ENCODE results near the gene RAB11FIP4. TPM values are rescaled to one million over a fixed set of nuclear protein-coding genes. Genes with fewer than 3 reads are reported as not detected.

Gene RAB11FIP4
- total RNA-seq, 1 donor from 2014 or later = 1.0 TPM

DNA sequence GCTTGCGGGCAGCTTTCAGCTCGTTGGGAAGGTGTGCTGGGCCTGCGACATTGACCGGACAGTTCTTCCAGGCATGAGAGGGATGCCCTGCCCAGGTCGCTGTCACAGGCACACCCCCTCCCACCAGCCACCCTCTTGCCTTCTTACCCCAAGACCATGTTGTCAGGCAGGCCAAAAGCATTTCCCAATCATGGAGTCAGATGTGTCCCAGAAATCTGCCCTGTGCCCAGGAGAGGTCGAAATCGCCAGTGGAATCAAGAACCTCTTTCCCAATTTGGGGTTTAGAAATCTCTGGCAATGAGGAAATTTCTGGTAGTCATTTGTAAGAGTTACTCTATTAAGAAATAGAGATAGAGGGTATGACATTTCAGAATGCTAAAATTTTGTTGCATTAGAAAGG is 177.1 kb downstream of the RAB11FIP4 start:
- Histone ChIP-seq H3K9me3 (ENCODE audit: control insufficient read depth in 3 of 3, low read length in 3 of 3) (no peaks in the 10 kb centered on the region), H3K27me3 (ENCODE audit: control insufficient read depth in 3 of 3, insufficient read depth in 3 of 3, low read length in 3 of 3) (no peaks in the 10 kb centered on the region), H3K27ac (ENCODE audit: low read depth, low read length) (peak overlapping the region; percentile 23), H3K4me3 (ENCODE audit: low read length in 3 of 3) (no peak overlapping the region), H3K36me3 (ENCODE audit: control insufficient read depth in 3 of 3, insufficient read depth in 3 of 3, low read length in 3 of 3) (no peaks in the 10 kb centered on the region), H3K9ac (ENCODE audit: low read depth in 1 of 3, low read length in 3 of 3) (peak overlapping the region in 1 of 3 donors; percentile 45), H3K4me1 (ENCODE audit: control insufficient read depth in 3 of 3, insufficient read depth in 3 of 3, low read length in 3 of 3) (peaks cover 39 to 54% (median 50%) of the 10 kb centered on the region in 3 donors)

DNA sequence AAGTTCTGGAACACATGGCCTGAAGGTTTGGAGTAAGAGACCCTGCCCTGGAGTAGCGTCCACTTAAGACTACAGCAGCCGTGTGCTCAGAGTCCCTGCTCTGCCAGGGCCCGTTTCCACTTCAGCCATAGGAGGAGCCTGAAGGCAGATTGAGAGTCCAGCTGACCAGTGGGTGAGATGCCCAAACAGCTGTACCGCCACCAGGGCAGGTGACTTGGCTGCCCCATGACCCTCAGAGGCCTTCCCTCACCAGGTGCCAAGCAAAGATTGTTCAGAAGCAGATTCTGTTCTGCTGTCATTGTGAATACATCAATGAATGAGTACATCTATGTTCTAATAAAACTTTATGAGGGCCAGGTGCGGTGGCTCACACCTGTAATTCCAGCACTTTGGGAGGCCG is 178.8 kb downstream of the RAB11FIP4 start:
- no peaks in the 10 kb centered on the region for H3K9me3 ChIP-seq (ENCODE audit: control insufficient read depth in 3 of 3, low read length in 3 of 3)
- H3K36me3 ChIP-seq (ENCODE audit: control insufficient read depth in 3 of 3, insufficient read depth in 3 of 3, low read length in 3 of 3) = no peaks in the 10 kb centered on the region
- no peak overlapping the region for H3K9ac ChIP-seq (ENCODE audit: low read depth in 1 of 3, low read length in 3 of 3)
- H3K4me1 ChIP-seq (ENCODE audit: control insufficient read depth in 3 of 3, insufficient read depth in 3 of 3, low read length in 3 of 3) = peaks cover 32 to 47% (median 40%) of the 10 kb centered on the region in 3 donors
- H3K4me3 ChIP-seq (ENCODE audit: low read length in 3 of 3) = no peak overlapping the region
- no peaks in the 10 kb centered on the region for H3K27me3 ChIP-seq (ENCODE audit: control insufficient read depth in 3 of 3, insufficient read depth in 3 of 3, low read length in 3 of 3)
- peak overlapping the region; percentile 69 for H3K27ac ChIP-seq (ENCODE audit: low read depth, low read length)

DNA sequence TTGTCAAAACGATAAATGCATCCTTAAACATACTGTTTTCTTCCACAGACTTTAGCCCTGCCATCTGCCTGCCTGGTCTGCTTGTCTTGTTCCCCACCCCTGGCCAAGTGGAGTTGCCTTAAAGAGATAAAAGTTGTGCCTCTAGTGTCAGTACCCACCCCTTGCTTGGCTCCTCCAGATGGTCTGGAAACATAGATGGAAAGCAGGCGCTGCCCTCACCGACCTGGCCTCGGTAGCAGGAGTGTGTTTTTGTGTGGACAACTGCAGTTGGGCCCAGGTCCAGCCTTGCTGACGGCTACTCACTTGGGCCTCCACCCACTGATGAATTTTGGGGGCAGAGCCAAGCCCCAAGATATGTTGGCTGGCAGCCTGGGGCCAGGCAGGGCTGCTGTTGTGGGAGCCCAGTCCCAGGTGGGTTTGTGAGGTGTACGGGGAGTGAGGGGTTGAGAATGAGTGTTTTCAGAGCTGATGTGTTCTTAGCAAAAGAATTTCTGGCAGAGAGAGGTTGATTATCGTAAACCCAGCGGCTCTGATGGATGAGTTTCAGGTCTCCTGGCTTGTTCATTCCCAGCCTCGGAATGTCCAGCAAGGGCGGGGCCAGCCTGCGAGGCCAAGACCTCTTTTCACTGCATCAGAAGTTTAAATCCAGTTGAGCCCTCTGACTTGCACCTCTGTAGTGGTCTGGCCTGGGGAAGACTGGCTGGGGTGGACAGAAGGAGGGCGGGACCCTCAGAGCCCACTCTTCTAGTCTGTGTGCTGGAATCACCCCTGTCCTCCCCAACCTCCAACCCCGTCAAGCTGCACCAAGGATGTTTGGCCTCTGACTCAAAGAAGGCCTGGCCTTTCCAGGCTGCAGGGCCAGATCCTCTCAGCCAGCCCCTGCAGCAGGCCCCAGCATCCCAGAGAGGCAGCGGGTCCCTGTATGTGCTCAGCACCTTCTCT is 179.7 kb downstream of the RAB11FIP4 start:
- Histone ChIP-seq H3K9ac (ENCODE audit: low read depth in 1 of 3, low read length in 3 of 3) (peak overlapping the region in 2 of 3 donors; percentile 12 to 28), H3K27me3 (ENCODE audit: control insufficient read depth in 3 of 3, insufficient read depth in 3 of 3, low read length in 3 of 3) (no peaks in the 10 kb centered on the region), H3K27ac (ENCODE audit: low read depth, low read length) (peak overlapping the region; percentile 69), H3K36me3 (ENCODE audit: control insufficient read depth in 3 of 3, insufficient read depth in 3 of 3, low read length in 3 of 3) (no peaks in the 10 kb centered on the region), H3K9me3 (ENCODE audit: control insufficient read depth in 3 of 3, low read length in 3 of 3) (no peaks in the 10 kb centered on the region), H3K4me1 (ENCODE audit: control insufficient read depth in 3 of 3, insufficient read depth in 3 of 3, low read length in 3 of 3) (peaks cover 26 to 38% (median 36%) of the 10 kb centered on the region in 3 donors), H3K4me3 (ENCODE audit: low read length in 3 of 3) (peak overlapping the region in 1 of 3 donors; percentile 7)

DNA sequence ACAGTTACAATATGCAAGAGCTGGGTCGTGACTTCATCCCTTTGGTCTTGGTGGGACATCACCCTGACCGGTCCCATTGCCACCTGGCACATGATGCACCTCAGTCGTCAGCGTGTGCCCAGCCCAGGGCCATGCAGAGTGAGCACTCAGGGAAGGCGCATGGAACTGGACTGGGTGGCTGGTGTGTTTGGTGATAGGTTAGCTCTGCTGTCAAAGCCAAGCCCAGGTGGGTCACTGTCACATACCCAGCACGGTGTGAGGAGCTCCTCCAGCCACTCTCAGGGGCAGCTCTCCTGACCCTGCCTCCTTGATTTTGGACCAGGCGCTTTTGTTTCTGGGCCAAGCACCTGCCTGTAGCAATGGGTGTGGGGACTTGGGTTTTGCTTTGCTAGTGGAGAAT is 180.9 kb downstream of the RAB11FIP4 start:
- peaks cover 26 to 36% (median 30%) of the 10 kb centered on the region in 3 donors for H3K4me1 ChIP-seq (ENCODE audit: control insufficient read depth in 3 of 3, insufficient read depth in 3 of 3, low read length in 3 of 3)
- H3K9me3 ChIP-seq (ENCODE audit: control insufficient read depth in 3 of 3, low read length in 3 of 3) = no peaks in the 10 kb centered on the region
- no peaks in the 10 kb centered on the region for H3K27me3 ChIP-seq (ENCODE audit: control insufficient read depth in 3 of 3, insufficient read depth in 3 of 3, low read length in 3 of 3)
- no peak overlapping the region for H3K9ac ChIP-seq (ENCODE audit: low read depth in 1 of 3, low read length in 3 of 3)
- H3K4me3 ChIP-seq (ENCODE audit: low read length in 3 of 3) = no peak overlapping the region
- peak overlapping the region; percentile 69 for H3K27ac ChIP-seq (ENCODE audit: low read depth, low read length)
- H3K36me3 ChIP-seq (ENCODE audit: control insufficient read depth in 3 of 3, insufficient read depth in 3 of 3, low read length in 3 of 3) = no peaks in the 10 kb centered on the region

DNA sequence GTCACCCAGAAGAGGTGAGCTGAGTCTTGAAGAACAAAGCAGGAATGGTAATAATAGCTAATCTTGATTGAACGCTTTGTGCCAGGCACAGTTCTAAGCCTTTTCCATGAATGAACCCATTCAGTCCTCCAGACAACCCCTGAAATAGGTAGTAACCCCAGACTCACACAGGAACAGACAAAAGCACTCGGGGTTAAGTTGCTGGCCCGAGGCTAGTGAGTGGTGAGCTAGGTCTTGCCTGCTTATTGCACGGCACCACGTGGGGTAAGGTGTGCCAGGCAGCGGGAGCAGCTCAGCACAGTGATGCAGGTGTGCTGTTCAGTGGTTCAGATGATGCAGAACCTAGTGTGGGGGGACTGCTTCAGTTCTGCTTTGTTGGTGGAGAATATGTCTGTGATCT is 181.6 kb downstream of the RAB11FIP4 start:
- Histone ChIP-seq H3K27ac (ENCODE audit: low read depth, low read length) (no peak overlapping the region), H3K27me3 (ENCODE audit: control insufficient read depth in 3 of 3, insufficient read depth in 3 of 3, low read length in 3 of 3) (no peaks in the 10 kb centered on the region), H3K4me1 (ENCODE audit: control insufficient read depth in 3 of 3, insufficient read depth in 3 of 3, low read length in 3 of 3) (peaks cover 22 to 31% (median 30%) of the 10 kb centered on the region in 3 donors), H3K9ac (ENCODE audit: low read depth in 1 of 3, low read length in 3 of 3) (no peak overlapping the region), H3K4me3 (ENCODE audit: low read length in 3 of 3) (no peak overlapping the region), H3K9me3 (ENCODE audit: control insufficient read depth in 3 of 3, low read length in 3 of 3) (no peaks in the 10 kb centered on the region), H3K36me3 (ENCODE audit: control insufficient read depth in 3 of 3, insufficient read depth in 3 of 3, low read length in 3 of 3) (no peaks in the 10 kb centered on the region)

DNA sequence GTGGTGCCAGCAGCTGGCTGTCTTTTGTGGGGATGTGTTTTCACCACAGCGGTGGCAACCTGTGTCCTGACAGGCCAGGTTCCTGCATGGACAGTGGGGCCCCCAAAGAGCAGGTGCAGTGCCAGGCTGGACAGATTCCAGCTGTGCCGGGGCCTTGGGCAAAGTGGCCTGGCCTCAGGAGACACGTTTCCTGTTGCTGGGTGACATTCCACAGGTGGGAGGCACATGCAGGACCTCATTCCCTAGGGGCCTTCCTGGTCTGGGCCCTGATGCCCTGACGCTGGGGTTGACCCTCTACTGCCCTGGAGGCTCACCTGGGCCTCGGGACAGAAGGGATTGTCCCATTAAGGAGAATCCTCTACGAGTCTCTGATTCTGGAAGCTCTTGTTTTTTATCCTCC is 182.4 kb downstream of the RAB11FIP4 start:
- Histone ChIP-seq H3K4me3 (ENCODE audit: low read length in 3 of 3) (no peak overlapping the region), H3K27ac (ENCODE audit: low read depth, low read length) (no peak overlapping the region), H3K4me1 (ENCODE audit: control insufficient read depth in 3 of 3, insufficient read depth in 3 of 3, low read length in 3 of 3) (peaks cover 20 to 30% (median 25%) of the 10 kb centered on the region in 3 donors), H3K36me3 (ENCODE audit: control insufficient read depth in 3 of 3, insufficient read depth in 3 of 3, low read length in 3 of 3) (no peaks in the 10 kb centered on the region), H3K9ac (ENCODE audit: low read depth in 1 of 3, low read length in 3 of 3) (no peak overlapping the region), H3K27me3 (ENCODE audit: control insufficient read depth in 3 of 3, insufficient read depth in 3 of 3, low read length in 3 of 3) (no peaks in the 10 kb centered on the region), H3K9me3 (ENCODE audit: control insufficient read depth in 3 of 3, low read length in 3 of 3) (no peaks in the 10 kb centered on the region)

DNA sequence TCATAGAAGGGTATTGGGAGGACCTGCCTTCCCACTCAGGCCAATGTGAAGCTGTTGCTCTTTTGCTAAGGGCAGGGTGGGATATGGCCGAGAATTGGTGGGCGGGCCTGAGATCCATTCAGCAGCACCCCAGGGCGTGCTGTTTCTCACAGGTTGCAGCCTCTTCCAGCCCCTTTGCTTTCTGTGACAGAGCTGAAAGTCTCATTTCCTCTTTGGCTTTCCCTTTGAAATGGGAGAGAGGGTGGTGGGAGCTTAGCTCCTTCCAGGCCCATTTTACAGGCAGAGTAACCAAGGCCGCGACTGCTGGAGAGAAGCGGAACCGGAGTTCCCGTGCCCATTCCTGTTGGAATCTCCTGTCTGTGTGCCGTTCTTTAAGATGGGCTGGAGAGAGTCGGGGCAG is 183.0 kb downstream of the RAB11FIP4 start:
- H3K27me3 ChIP-seq (ENCODE audit: control insufficient read depth in 3 of 3, insufficient read depth in 3 of 3, low read length in 3 of 3) = no peaks in the 10 kb centered on the region
- no peaks in the 10 kb centered on the region for H3K36me3 ChIP-seq (ENCODE audit: control insufficient read depth in 3 of 3, insufficient read depth in 3 of 3, low read length in 3 of 3)
- no peak overlapping the region for H3K27ac ChIP-seq (ENCODE audit: low read depth, low read length)
- H3K4me1 ChIP-seq (ENCODE audit: control insufficient read depth in 3 of 3, insufficient read depth in 3 of 3, low read length in 3 of 3) = peaks cover 20 to 26% (median 25%) of the 10 kb centered on the region in 3 donors
- no peak overlapping the region for H3K4me3 ChIP-seq (ENCODE audit: low read length in 3 of 3)
- H3K9me3 ChIP-seq (ENCODE audit: control insufficient read depth in 3 of 3, low read length in 3 of 3) = no peaks in the 10 kb centered on the region
- no peak overlapping the region for H3K9ac ChIP-seq (ENCODE audit: low read depth in 1 of 3, low read length in 3 of 3)

DNA sequence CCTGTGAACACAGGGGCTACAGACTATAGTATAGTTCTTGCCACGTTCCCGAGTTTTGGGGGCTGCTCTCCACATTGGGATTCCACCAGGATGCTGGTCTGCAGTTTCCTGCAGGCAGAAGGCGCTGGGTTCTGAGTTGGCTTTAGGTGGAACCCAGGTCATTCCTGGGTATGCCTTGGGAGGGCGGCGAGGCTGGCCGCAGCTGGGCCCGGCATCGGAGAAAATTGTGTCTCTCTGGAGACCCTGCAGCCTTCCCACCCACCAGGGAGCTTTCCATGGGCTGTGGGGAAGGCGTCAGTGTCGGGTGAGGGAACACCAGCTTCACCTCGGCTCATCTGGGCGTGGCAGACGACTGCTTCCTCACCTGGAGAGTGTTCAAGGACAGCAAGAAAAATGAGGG is 183.6 kb downstream of the RAB11FIP4 start:
- Histone ChIP-seq H3K4me1 (ENCODE audit: control insufficient read depth in 3 of 3, insufficient read depth in 3 of 3, low read length in 3 of 3) (peaks cover 20 to 25% (median 20%) of the 10 kb centered on the region in 3 donors), H3K4me3 (ENCODE audit: low read length in 3 of 3) (no peak overlapping the region), H3K27me3 (ENCODE audit: control insufficient read depth in 3 of 3, insufficient read depth in 3 of 3, low read length in 3 of 3) (no peaks in the 10 kb centered on the region), H3K36me3 (ENCODE audit: control insufficient read depth in 3 of 3, insufficient read depth in 3 of 3, low read length in 3 of 3) (no peaks in the 10 kb centered on the region), H3K9ac (ENCODE audit: low read depth in 1 of 3, low read length in 3 of 3) (no peak overlapping the region), H3K27ac (ENCODE audit: low read depth, low read length) (no peak overlapping the region), H3K9me3 (ENCODE audit: control insufficient read depth in 3 of 3, low read length in 3 of 3) (no peaks in the 10 kb centered on the region)

DNA sequence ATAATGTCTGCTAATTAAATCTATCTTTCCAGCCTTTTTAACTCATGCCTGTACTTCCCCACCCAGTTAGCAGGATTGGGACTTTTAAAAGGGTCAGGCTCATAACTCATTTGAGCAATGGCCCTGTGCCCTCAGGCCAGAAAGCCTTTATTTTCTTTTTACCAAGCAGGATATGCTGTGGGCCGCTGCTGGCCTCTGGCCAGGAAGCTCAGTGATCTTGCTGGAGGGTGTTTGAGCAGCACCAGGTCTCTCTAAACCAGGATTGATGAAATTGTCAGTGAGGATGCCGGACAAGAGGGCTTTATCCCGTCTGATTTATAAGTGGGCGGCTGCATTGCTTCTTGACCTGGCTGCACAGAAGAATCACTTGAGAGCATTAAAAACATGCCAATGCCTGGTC is 187.8 kb downstream of the RAB11FIP4 start:
- Histone ChIP-seq H3K36me3 (ENCODE audit: control insufficient read depth in 3 of 3, insufficient read depth in 3 of 3, low read length in 3 of 3) (no peaks in the 10 kb centered on the region), H3K9me3 (ENCODE audit: control insufficient read depth in 3 of 3, low read length in 3 of 3) (no peaks in the 10 kb centered on the region), H3K4me1 (ENCODE audit: control insufficient read depth in 3 of 3, insufficient read depth in 3 of 3, low read length in 3 of 3) (peaks cover 19 to 25% (median 23%) of the 10 kb centered on the region in 3 donors), H3K4me3 (ENCODE audit: low read length in 3 of 3) (no peak overlapping the region), H3K27ac (ENCODE audit: low read depth, low read length) (no peak overlapping the region), H3K27me3 (ENCODE audit: control insufficient read depth in 3 of 3, insufficient read depth in 3 of 3, low read length in 3 of 3) (peaks cover 0 to 8% (median 0%) of the 10 kb centered on the region in 3 donors), H3K9ac (ENCODE audit: low read depth in 1 of 3, low read length in 3 of 3) (no peak overlapping the region)

DNA sequence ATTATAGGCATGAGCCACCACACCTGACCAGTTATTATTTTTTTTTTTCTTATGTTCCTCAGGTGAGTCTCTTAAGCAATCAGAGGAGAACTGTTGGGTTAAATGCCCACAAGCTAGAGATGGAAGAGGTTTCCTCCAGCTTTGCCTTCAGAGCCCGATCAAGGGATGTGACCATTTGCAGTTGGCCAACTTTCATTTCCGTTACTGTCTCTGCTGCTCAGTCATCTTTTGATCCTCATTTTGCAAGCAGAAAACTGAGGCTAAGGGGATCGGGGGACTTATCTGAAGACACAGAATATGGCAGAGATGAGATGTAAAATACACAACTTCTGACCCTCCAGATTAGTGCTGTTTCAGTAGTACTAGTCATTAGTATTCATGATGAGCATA is 188.8 kb downstream of the RAB11FIP4 start:
- peak overlapping the region; percentile 73 for H3K27ac ChIP-seq (ENCODE audit: low read depth, low read length)
- no peak overlapping the region for H3K4me3 ChIP-seq (ENCODE audit: low read length in 3 of 3)
- H3K9ac ChIP-seq (ENCODE audit: low read depth in 1 of 3, low read length in 3 of 3) = peak overlapping the region in 1 of 3 donors; percentile 14

More for the DNA sequence above, 188.8 kb downstream of the RAB11FIP4 start:
- Histone ChIP-seq H3K27me3 (ENCODE audit: control insufficient read depth in 3 of 3, insufficient read depth in 3 of 3, low read length in 3 of 3) (peaks cover 0 to 8% (median 0%) of the 10 kb centered on the region in 3 donors), H3K4me1 (ENCODE audit: control insufficient read depth in 3 of 3, insufficient read depth in 3 of 3, low read length in 3 of 3) (peaks cover 19 to 25% (median 23%) of the 10 kb centered on the region in 3 donors), H3K9me3 (ENCODE audit: control insufficient read depth in 3 of 3, low read length in 3 of 3) (no peaks in the 10 kb centered on the region), H3K36me3 (ENCODE audit: control insufficient read depth in 3 of 3, insufficient read depth in 3 of 3, low read length in 3 of 3) (no peaks in the 10 kb centered on the region)
